Measurements from ENCODE around the gene PKP1. TPM values are rescaled to one million over a fixed set of nuclear protein-coding genes. Genes with fewer than 3 reads are reported as not detected.

PKP1 gene
- total RNA-seq, 2 donors from 2014 or later, result 0.18 to 0.44 TPM

- Histone ChIP-seq H3K9ac (ENCODE audit: extremely low read depth, low read length, poor library complexity, severe bottlenecking) (no peak overlapping the region), H3K27me3 (ENCODE audit: control insufficient read depth, insufficient read depth, low read length, poor library complexity, severe bottlenecking) (peaks cover 23% of the 10 kb centered on the region), H3K27ac (ENCODE audit: low read depth, low read length) (no peak overlapping the region), H3K4me3 (ENCODE audit: low read length) (no peak overlapping the region), H3K36me3 (ENCODE audit: control insufficient read depth, insufficient read depth, low read length) (no peaks in the 10 kb centered on the region), H3K4me1 (ENCODE audit: control insufficient read depth, insufficient read depth, low read length) (no peaks in the 10 kb centered on the region), H3K9me3 (ENCODE audit: control insufficient read depth, low read length) (no peaks in the 10 kb centered on the region)
- 76 to 85% methylated on average over 5 to 8 of the region's 8 CpGs for WGBS, 2 experiments (ENCODE audit: insufficient coverage in 1 of 2, insufficient read length in 1 of 2)
- Mint-ChIP-seq H3K27me3 (ENCODE audit: insufficient read depth) (peaks cover 46% of the 10 kb centered on the region), H3K4me1 (peaks cover 4% of the 10 kb centered on the region), H3K36me3 (ENCODE audit: low read depth) (no peaks in the 10 kb centered on the region), H3K4me3 (no peak overlapping the region), H3K9me3 (no peaks in the 10 kb centered on the region), H3K27ac (no peak overlapping the region)
- no peak for DNase-seq
- no peak for TF ChIP-seq CTCF (conservative IDR thresholded peaks at IDR 0.05)
These were observed 4.0 kb upstream of the PKP1 start for GRCh38 chr1:201279313-201279712.

- peaks cover 11% of the 10 kb centered on the region for H3K4me1 Mint-ChIP-seq
- H3K4me1 ChIP-seq (ENCODE audit: control insufficient read depth, insufficient read depth, low read length), result no peaks in the 10 kb centered on the region
- no peak overlapping the region for H3K4me3 Mint-ChIP-seq
- WGBS, 2 experiments (ENCODE audit: insufficient coverage in 1 of 2, insufficient read length in 1 of 2), result 50 to 74% methylated on average over 2 to 5 of the region's 5 CpGs
- H3K4me3 ChIP-seq (ENCODE audit: low read length), result no peak overlapping the region
- no peak for TF ChIP-seq CTCF (conservative IDR thresholded peaks at IDR 0.05)
- H3K9me3 Mint-ChIP-seq, result no peaks in the 10 kb centered on the region
- H3K9ac ChIP-seq (ENCODE audit: extremely low read depth, low read length, poor library complexity, severe bottlenecking), result no peak overlapping the region
- peaks cover 23% of the 10 kb centered on the region for H3K27me3 ChIP-seq (ENCODE audit: control insufficient read depth, insufficient read depth, low read length, poor library complexity, severe bottlenecking)
- no peak overlapping the region for H3K27ac Mint-ChIP-seq
- no peaks in the 10 kb centered on the region for H3K36me3 ChIP-seq (ENCODE audit: control insufficient read depth, insufficient read depth, low read length)
- no peaks in the 10 kb centered on the region for H3K36me3 Mint-ChIP-seq (ENCODE audit: low read depth)
- H3K27me3 Mint-ChIP-seq (ENCODE audit: insufficient read depth), result peaks cover 58% of the 10 kb centered on the region
- no peak for DNase-seq
- H3K27ac ChIP-seq (ENCODE audit: low read depth, low read length), result no peak overlapping the region
- H3K9me3 ChIP-seq (ENCODE audit: control insufficient read depth, low read length), result no peaks in the 10 kb centered on the region
These were observed 2.4 kb upstream of the PKP1 start for GRCh38 chr1:201280884-201281283.

- peaks cover 64% of the 10 kb centered on the region for H3K27me3 Mint-ChIP-seq (ENCODE audit: insufficient read depth)
- H3K27ac Mint-ChIP-seq, result no peak overlapping the region
- H3K4me1 Mint-ChIP-seq, result peaks cover 11% of the 10 kb centered on the region
- no peaks in the 10 kb centered on the region for H3K9me3 Mint-ChIP-seq
- Histone ChIP-seq H3K27ac (ENCODE audit: low read depth, low read length) (no peak overlapping the region), H3K4me3 (ENCODE audit: low read length) (no peak overlapping the region), H3K36me3 (ENCODE audit: control insufficient read depth, insufficient read depth, low read length) (no peaks in the 10 kb centered on the region), H3K9ac (ENCODE audit: extremely low read depth, low read length, poor library complexity, severe bottlenecking) (no peak overlapping the region), H3K4me1 (ENCODE audit: control insufficient read depth, insufficient read depth, low read length) (no peaks in the 10 kb centered on the region), H3K27me3 (ENCODE audit: control insufficient read depth, insufficient read depth, low read length, poor library complexity, severe bottlenecking) (peaks cover 23% of the 10 kb centered on the region), H3K9me3 (ENCODE audit: control insufficient read depth, low read length) (no peaks in the 10 kb centered on the region)
- H3K36me3 Mint-ChIP-seq (ENCODE audit: low read depth), result no peaks in the 10 kb centered on the region
- H3K4me3 Mint-ChIP-seq, result no peak overlapping the region
- no peak for TF ChIP-seq CTCF (conservative IDR thresholded peaks at IDR 0.05)
- DNase-seq, result no peak
- WGBS, 2 experiments (ENCODE audit: insufficient coverage in 1 of 2, insufficient read length in 1 of 2), result 87 to 100% methylated on average over 2 of the region's 3 CpGs
These were observed 1.7 kb upstream of the PKP1 start for GRCh38 chr1:201281573-201281972.

Measured in endodermal cell (in vitro differentiated cells).